K562 (cell line): ENCODE results near the gene AFG1L. TPM values are rescaled to one million over a fixed set of nuclear protein-coding genes. Genes with fewer than 3 reads are reported as not detected.

Experiments
- CHD2 ChIP-seq: IDR thresholded peaks from 2 replicates; pipeline ENCODE4 v1.6.1; 2011; ENCODE audit warnings: low read depth, low read length
- DDX20 ChIP-seq: fragments of 450-650 bp; IDR thresholded peaks from 2 replicates; pipeline ENCODE4 v1.6.1; 2016; ENCODE audit warnings: missing genetic modification characterization, low read depth, mild to moderate bottlenecking, missing compliant biosample characterization, moderate library complexity
- FOXJ3 ChIP-seq: sonication (generic); formaldehyde crosslinking; IDR thresholded peaks from 2 replicates; pipeline ENCODE4 v1.4.0; 2020; ENCODE audit warnings: mild to moderate bottlenecking, missing genetic modification reagents
- GATAD2A ChIP-seq: fragments of 450-650 bp; IDR thresholded peaks from 2 replicates; pipeline ENCODE4 v1.6.1; 2017
- GTF2E2 ChIP-seq: fragments of 200-800 bp; sonication (Bioruptor generic); IDR thresholded peaks from 2 replicates; pipeline ENCODE4 v1.6.1; 2016; ENCODE audit warnings: missing genetic modification characterization, missing compliant biosample characterization
- MTA2 ChIP-seq: fragments of 450-650 bp; IDR thresholded peaks from 2 replicates; pipeline ENCODE4 v1.6.1; 2016; ENCODE audit warnings: low read depth
- STAT5A ChIP-seq: IDR thresholded peaks from 2 replicates; pipeline ENCODE4 v1.6.1; 2012; ENCODE audit warnings: low read length, inconsistent platforms, borderline replicate concordance
- ZNF165 ChIP-seq: fragments of 250-450 bp; sonication (Bioruptor Pico); IDR thresholded peaks from 2 replicates; pipeline ENCODE4 v1.4.0; 2020; ENCODE audit warnings: borderline replicate concordance
- ZNF780A ChIP-seq: fragments of 250-450 bp; sonication (Bioruptor Pico); IDR thresholded peaks from 2 replicates; pipeline ENCODE4 v1.5.0; 2021; ENCODE audit warnings: mild to moderate bottlenecking
- ZNF830 ChIP-seq: fragments of 250-450 bp; sonication (Bioruptor Pico); IDR thresholded peaks from 2 replicates; pipeline ENCODE4 v1.5.0; 2021; ENCODE audit warnings: mild to moderate bottlenecking
- polyA plus RNA-seq, 8 experiments: library from polyadenylated mRNA; depleted of rRNA in 4 of 8; stranded (reverse) in 5 of 8; unstranded in 3 of 8; fragments of >200 nt; fragmentation: Nextera tagmentation in 2 of 8; fragmentation: Illumina TruSeq in 1 of 8; extraction: Ambion mirVana in 2 of 8; extraction: Trizol in 1 of 8; gene quantifications; 2 replicates each; pipeline versions ENCODE4 v1.2.1 to v1.2.3, GENCODE V29; 2011 to 2014; ENCODE audit warnings: inconsistent platforms in 1 of 8, missing spikeins in 1 of 8
- total RNA-seq, 7 experiments: library from RNA; depleted of rRNA in 6 of 7; stranded (reverse); fragments of >200 nt in 6 of 7; fragmentation: Illumina TruSeq in 2 of 7; extraction: Trizol in 2 of 7; gene quantifications; 2 replicates each; pipeline versions ENCODE4 v1.2.1 to v1.2.3, GENCODE V29; 2011 to 2021; ENCODE audit warnings: low replicate concordance in 1 of 7
- TF ChIP-seq, protein P1 (sequence below), 2 experiments: fragments of 450-650 bp; conservative IDR thresholded peaks; 2 replicates each; pipeline ENCODE4 v1.6.1; 2017; ENCODE audit warnings: mild to moderate bottlenecking in 2 of 2, moderate library complexity in 2 of 2
- TF ChIP-seq, protein P2 (sequence below): fragments of 250-450 bp; sonication (Bioruptor Pico); IDR thresholded peaks from 2 replicates; pipeline ENCODE4 v1.4.0; 2020; ENCODE audit warnings: mild to moderate bottlenecking, moderate library complexity
- TF ChIP-seq, protein P3 (sequence below): fragments of 200-800 bp; sonication (Bioruptor generic); IDR thresholded peaks from 2 replicates; pipeline ENCODE4 v1.6.1; 2017; ENCODE audit warnings: missing genetic modification characterization, missing compliant biosample characterization
- TF ChIP-seq, protein P4 (sequence below): fragments of 250-450 bp; sonication (Bioruptor Pico); IDR thresholded peaks from 2 replicates; pipeline ENCODE4 v1.4.0; 2020; ENCODE audit warnings: borderline replicate concordance

Gene AFG1L
- total and polyA plus RNA-seq, 9 of the 15 experiments (the other 6 are each of a cell fraction or from before 2014, with no cell fraction given) = 2.2 to 15.5 (median 5.8) TPM

DNA sequence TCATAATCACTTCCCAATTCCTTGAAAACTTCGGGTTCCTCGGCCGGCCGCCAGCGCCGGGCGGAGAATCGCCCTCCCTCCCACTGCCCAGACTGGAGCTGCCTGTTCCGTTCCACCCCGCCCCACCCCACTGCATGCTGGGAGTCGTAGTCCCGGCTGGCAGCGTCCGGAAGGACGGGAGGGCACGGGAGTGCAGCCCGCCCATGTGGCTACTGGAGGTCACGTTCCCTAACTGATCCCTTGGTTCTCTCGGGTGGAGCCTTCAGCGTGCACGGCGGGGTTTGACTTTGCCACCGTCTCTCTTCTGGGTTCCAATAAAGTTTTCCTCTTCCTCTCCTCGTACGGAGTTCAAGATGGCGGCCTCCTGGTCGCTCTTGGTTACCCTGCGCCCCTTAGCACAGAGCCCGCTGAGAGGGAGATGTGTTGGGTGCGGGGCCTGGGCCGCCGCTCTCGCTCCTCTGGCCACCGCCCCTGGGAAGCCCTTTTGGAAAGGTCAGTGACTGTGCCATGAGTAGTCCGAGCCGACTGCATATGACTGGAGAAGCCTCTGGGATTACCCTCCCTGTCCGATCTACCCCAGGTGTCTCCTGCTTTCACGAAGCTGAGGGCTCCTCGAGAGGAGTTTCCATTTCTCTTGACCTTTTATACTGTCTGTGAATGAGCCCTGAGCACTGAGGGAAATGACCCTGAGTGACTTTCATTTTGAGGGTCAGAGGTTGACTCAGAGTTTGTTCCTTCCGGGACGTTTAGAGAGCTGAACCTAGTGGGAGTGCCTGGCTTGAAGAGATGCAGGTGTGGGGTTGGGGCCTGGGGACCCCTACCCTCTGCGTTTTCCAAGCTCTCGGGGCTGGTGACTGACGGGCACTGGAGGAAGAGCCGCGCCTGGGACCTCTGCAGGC, at the start of gene AFG1L (continued):
- TF ChIP-seq, protein P1, sequence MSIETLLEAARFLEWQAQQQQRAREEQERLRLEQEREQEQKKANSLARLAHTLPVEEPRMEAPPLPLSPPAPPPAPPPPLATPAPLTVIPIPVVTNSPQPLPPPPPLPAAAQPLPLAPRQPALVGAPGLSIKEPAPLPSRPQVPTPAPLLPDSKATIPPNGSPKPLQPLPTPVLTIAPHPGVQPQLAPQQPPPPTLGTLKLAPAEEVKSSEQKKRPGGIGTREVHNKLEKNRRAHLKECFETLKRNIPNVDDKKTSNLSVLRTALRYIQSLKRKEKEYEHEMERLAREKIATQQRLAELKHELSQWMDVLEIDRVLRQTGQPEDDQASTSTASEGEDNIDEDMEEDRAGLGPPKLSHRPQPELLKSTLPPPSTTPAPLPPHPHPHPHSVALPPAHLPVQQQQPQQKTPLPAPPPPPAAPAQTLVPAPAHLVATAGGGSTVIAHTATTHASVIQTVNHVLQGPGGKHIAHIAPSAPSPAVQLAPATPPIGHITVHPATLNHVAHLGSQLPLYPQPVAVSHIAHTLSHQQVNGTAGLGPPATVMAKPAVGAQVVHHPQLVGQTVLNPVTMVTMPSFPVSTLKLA (conservative IDR thresholded peaks at IDR 0.05) = peak; percentile 71 to 90
- TF ChIP-seq GATAD2A = no peak
- TF ChIP-seq, protein P2, sequence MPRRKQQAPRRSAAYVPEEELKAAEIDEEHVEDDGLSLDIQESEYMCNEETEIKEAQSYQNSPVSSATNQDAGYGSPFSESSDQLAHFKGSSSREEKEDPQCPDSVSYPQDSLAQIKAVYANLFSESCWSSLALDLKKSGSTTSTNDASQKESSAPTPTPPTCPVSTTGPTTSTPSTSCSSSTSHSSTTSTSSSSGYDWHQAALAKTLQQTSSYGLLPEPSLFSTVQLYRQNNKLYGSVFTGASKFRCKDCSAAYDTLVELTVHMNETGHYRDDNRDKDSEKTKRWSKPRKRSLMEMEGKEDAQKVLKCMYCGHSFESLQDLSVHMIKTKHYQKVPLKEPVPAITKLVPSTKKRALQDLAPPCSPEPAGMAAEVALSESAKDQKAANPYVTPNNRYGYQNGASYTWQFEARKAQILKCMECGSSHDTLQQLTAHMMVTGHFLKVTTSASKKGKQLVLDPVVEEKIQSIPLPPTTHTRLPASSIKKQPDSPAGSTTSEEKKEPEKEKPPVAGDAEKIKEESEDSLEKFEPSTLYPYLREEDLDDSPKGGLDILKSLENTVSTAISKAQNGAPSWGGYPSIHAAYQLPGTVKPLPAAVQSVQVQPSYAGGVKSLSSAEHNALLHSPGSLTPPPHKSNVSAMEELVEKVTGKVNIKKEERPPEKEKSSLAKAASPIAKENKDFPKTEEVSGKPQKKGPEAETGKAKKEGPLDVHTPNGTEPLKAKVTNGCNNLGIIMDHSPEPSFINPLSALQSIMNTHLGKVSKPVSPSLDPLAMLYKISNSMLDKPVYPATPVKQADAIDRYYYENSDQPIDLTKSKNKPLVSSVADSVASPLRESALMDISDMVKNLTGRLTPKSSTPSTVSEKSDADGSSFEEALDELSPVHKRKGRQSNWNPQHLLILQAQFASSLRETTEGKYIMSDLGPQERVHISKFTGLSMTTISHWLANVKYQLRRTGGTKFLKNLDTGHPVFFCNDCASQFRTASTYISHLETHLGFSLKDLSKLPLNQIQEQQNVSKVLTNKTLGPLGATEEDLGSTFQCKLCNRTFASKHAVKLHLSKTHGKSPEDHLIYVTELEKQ = no peak
- no peak for TF ChIP-seq MTA2
- TF ChIP-seq GTF2E2 (tag) = peak; percentile 93
- TF ChIP-seq FOXJ3 (CRISPR knock-in tag) = no peak
- TF ChIP-seq STAT5A = 0 out of 2 replicates have a peak, but pooled peaks have one; percentile 1
- TF ChIP-seq, protein P3, sequence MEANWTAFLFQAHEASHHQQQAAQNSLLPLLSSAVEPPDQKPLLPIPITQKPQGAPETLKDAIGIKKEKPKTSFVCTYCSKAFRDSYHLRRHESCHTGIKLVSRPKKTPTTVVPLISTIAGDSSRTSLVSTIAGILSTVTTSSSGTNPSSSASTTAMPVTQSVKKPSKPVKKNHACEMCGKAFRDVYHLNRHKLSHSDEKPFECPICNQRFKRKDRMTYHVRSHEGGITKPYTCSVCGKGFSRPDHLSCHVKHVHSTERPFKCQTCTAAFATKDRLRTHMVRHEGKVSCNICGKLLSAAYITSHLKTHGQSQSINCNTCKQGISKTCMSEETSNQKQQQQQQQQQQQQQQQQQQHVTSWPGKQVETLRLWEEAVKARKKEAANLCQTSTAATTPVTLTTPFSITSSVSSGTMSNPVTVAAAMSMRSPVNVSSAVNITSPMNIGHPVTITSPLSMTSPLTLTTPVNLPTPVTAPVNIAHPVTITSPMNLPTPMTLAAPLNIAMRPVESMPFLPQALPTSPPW (CRISPR knock-in tag) = peak; percentile 95
- TF ChIP-seq ZNF165 (CRISPR knock-in tag) = no peak
- no peak for TF ChIP-seq ZNF830
- no peak for TF ChIP-seq DDX20 (tag)
- TF ChIP-seq CHD2 = no peak
- no peak for TF ChIP-seq ZNF780A (CRISPR knock-in tag)
- TF ChIP-seq, protein P4, sequence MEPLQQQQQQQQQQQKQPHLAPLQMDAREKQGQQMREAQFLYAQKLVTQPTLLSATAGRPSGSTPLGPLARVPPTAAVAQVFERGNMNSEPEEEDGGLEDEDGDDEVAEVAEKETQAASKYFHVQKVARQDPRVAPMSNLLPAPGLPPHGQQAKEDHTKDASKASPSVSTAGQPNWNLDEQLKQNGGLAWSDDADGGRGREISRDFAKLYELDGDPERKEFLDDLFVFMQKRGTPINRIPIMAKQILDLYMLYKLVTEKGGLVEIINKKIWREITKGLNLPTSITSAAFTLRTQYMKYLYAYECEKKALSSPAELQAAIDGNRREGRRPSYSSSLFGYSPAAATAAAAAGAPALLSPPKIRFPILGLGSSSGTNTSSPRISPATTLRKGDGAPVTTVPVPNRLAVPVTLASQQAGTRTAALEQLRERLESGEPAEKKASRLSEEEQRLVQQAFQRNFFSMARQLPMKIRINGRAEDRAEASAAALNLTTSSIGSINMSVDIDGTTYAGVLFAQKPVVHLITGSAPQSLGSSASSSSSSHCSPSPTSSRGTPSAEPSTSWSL (CRISPR knock-in tag) = no peak
